ENCODE data around the gene C6orf62.

GRCh38 chr6:24720131-24720603 lies 1.2 kb upstream of the C6orf62 start:
- peak; percentile 61; the same call in 1 of the 2 replicates for TF ChIP-seq HIC1 (tag by site-specific recombination; IDR thresholded peaks at IDR 0.05)
- no peak for TF ChIP-seq ZNF280D (tag by site-specific recombination; IDR thresholded peaks at IDR 0.05)
- TF ChIP-seq, protein P1, sequence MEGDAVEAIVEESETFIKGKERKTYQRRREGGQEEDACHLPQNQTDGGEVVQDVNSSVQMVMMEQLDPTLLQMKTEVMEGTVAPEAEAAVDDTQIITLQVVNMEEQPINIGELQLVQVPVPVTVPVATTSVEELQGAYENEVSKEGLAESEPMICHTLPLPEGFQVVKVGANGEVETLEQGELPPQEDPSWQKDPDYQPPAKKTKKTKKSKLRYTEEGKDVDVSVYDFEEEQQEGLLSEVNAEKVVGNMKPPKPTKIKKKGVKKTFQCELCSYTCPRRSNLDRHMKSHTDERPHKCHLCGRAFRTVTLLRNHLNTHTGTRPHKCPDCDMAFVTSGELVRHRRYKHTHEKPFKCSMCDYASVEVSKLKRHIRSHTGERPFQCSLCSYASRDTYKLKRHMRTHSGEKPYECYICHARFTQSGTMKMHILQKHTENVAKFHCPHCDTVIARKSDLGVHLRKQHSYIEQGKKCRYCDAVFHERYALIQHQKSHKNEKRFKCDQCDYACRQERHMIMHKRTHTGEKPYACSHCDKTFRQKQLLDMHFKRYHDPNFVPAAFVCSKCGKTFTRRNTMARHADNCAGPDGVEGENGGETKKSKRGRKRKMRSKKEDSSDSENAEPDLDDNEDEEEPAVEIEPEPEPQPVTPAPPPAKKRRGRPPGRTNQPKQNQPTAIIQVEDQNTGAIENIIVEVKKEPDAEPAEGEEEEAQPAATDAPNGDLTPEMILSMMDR (tag by site-specific recombination; IDR thresholded peaks at IDR 0.05): peak; percentile 75
- TF ChIP-seq ZNF175 (tag by site-specific recombination; IDR thresholded peaks at IDR 0.05): no peak

All from HEK293 (cell line).